CD8-positive, alpha-beta memory T cell (primary cell): ENCODE data around the gene CLIC1. TPM values are rescaled to one million over a fixed set of nuclear protein-coding genes. Genes with fewer than 3 reads are reported as not detected.
A peak's percentile ranks its signal among the peaks of the same experiment; 100 is the strongest.

Experiments used
- CTCF ChIA-PET: fragments of 350-600 bp; sonication (Branson Sonifier 250); formaldehyde crosslinking; loops from one replicate; lab custom pipeline; 2021; ENCODE audit warnings: antibody characterized with exemption; lab: Charles Lee
- POLR2A ChIA-PET: fragments of 350-600 bp; sonication (Branson Sonifier 250); formaldehyde crosslinking; loops from one replicate; lab custom pipeline; 2021; ENCODE audit warnings: antibody characterized with exemption; lab: Charles Lee
- DNase-seq, 5 donors: peaks; one replicate each; pipeline versions ENCODE4 v3.0.0 to v3.0.0-alpha.2; 2020 to 2022; ENCODE audit warnings: mixed read lengths in 1 of 5
- H3K27ac ChIP-seq: one replicate; pipeline ENCODE4 v1.7.0; 2013; ENCODE audit warnings: low read depth, mild to moderate bottlenecking, low read length, moderate library complexity
- H3K27me3 ChIP-seq: 2 replicates; pipeline ENCODE4 v1.7.0; 2013; ENCODE audit warnings: low read length, mild to moderate bottlenecking; ENCODE audit not compliant: insufficient read depth, poor library complexity, severe bottlenecking
- H3K36me3 ChIP-seq: 2 replicates; pipeline ENCODE4 v1.7.0; 2013; ENCODE audit warnings: mild to moderate bottlenecking, low read length, moderate library complexity; ENCODE audit not compliant: insufficient read depth
- H3K4me1 ChIP-seq: 2 replicates; pipeline ENCODE4 v1.7.0; 2013; ENCODE audit warnings: mild to moderate bottlenecking, low read length, moderate library complexity; ENCODE audit not compliant: insufficient read depth
- H3K4me3 ChIP-seq: 2 replicates; pipeline ENCODE4 v1.7.0; 2013; ENCODE audit warnings: mild to moderate bottlenecking, low read length
- H3K9me3 ChIP-seq: 2 replicates; pipeline ENCODE4 v1.7.0; 2013; ENCODE audit warnings: mild to moderate bottlenecking, low read length
- H3K27ac Mint-ChIP-seq, 8 donors: one replicate each; pipeline ENCODE4 v1.8.0; 2020 to 2021; ENCODE audit warnings: mixed read lengths in 8 of 8, mild to moderate bottlenecking in 6 of 8, inconsistent platforms in 3 of 8, moderate library complexity in 3 of 8
- H3K27me3 Mint-ChIP-seq, 2 donors: one replicate each; pipeline ENCODE4 v1.8.0; 2020 to 2021; ENCODE audit warnings: mixed read lengths in 2 of 2, mild to moderate bottlenecking in 1 of 2, moderate library complexity in 1 of 2
- H3K36me3 Mint-ChIP-seq, 3 donors: one replicate each; pipeline ENCODE4 v1.8.0; 2020 to 2021; ENCODE audit warnings: mixed read lengths in 3 of 3, inconsistent platforms in 1 of 3, mild to moderate bottlenecking in 1 of 3
- H3K4me1 Mint-ChIP-seq, 3 donors: one replicate each; pipeline ENCODE4 v1.8.0; 2020 to 2021; ENCODE audit warnings: mixed read lengths in 3 of 3, inconsistent platforms in 1 of 3, mild to moderate bottlenecking in 1 of 3
- H3K4me3 Mint-ChIP-seq, 7 donors: one replicate each; pipeline ENCODE4 v1.8.0; 2020 to 2021; ENCODE audit warnings: mixed read lengths in 7 of 7, mild to moderate bottlenecking in 6 of 7, moderate library complexity in 4 of 7, inconsistent platforms in 2 of 7
- H3K9me3 Mint-ChIP-seq, 5 donors: one replicate each; pipeline ENCODE4 v1.8.0; 2020 to 2022; ENCODE audit warnings: mixed read lengths in 5 of 5, mild to moderate bottlenecking in 3 of 5, moderate library complexity in 2 of 5, inconsistent platforms in 1 of 5
- polyA plus RNA-seq: library from polyadenylated mRNA; unstranded; fragments of 300-500 nt; fragmentation: Illumina TruSeq; gene quantifications from one replicate; pipeline ENCODE4 v1.2.3, GENCODE V29; 2021
- total RNA-seq, 2 experiments: library from RNA; stranded (reverse); gene quantifications; one replicate each; pipeline ENCODE4 v1.2.3, GENCODE V29; 2021

Gene CLIC1
- total RNA-seq (100 to 1,000 TPM; 377 TPM), polyA plus RNA-seq (657 TPM)

DNA sequence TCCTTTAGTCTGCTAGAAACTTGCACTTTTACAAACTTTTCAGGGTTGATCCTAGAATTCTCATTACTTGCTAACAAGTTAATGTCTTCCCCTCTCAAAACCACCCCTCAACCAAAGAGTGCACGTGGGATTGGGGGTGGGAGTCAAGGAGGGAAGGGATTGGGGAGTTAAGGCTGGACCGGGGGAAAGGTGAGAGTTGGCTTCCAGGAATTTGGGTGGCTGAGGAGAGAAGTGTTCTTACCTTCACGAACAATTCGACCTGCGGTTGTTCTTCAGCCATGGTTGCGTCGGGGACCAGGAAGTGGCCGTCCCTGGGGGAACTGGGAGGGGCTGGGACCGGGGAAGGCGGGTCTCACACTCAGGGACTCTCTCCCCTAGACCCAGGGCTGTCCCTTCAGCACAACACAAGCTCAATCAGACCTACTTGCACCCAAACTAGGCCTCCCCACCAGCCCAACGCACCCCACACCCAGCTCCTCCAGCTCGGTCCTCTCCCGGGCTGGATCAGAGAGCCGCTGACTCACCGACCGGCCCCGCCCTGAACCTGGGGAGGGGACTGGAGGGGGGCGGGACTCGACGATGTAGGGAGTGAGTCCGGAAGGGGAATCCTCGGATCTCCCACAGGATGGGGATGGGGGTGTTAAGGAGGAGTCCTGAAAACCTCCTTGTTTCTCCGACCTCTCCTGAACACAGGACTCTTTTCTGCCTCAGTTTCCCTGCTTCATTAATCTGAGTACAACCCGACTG lies at the start of gene CLIC1:
Gene CLIC1, minus strand, starts transcription at position 510 of the 747 bp plus-strand sequence. Its CDS starts 230 bp downstream, at position 280.
- peak within 1 kb of the TSS; percentile 98 for H3K27ac ChIP-seq
- Mint-ChIP-seq H3K36me3 (peaks cover 0 to 53% (median 4%) of the 10 kb centered on the region in 3 donors), H3K27me3 (no peaks in the 10 kb centered on the region), H3K9me3 (no peaks in the 10 kb centered on the region), H3K4me1 (peaks cover 59 to 85% (median 64%) of the 10 kb centered on the region in 3 donors), H3K27ac (peak within 1 kb of the TSS; percentile 91 to 98 (median 96)), H3K4me3 (peak within 1 kb of the TSS; percentile 93 to 99 (median 98))
- POLR2A ChIA-PET = interaction anchor here (0.5 to 1.8 kb wide), 5 partner anchors 33 to 115 kb away, joined by 3 to 6 read pairs (median 5); partner anchors contain the start of genes ABHD16A and LSM2
- CTCF ChIA-PET = interaction anchor here (0.8 to 9.6 kb wide), 5 partner anchors 35 to 95 kb away, joined by 3 to 71 read pairs (median 11); no protein-coding TSS in a partner anchor
- peak within 1 kb of the TSS; percentile 97 for H3K4me3 ChIP-seq
- peaks cover 23% of the 10 kb centered on the region for H3K36me3 ChIP-seq
- no peaks in the 10 kb centered on the region for H3K9me3 ChIP-seq
- H3K27me3 ChIP-seq = no peaks in the 10 kb centered on the region
- DNase-seq = peak; percentile 43 to 78 (median 63)
- H3K4me1 ChIP-seq = peaks cover 57% of the 10 kb centered on the region

DNA sequence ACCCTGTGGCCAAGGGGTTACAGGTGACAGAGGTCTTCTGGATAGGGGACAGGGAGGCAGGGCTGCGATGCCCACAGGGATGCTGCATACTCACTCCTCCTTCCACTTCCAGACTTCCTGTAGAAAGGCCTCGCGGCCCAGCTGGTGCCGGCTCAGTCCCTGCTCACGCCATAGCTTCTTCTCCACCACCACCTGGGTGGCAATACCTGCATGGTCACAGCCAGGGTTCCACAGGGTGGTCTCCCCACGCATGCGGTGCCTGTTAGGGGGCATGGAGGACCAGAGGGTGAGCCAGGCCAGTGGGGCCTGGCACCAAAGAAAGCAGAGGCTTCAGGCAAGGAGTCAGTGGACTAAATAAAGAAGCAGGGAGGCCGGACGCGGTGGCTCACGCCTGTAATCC lies 49.1 kb upstream of the CLIC1 start:
- H3K27me3 ChIP-seq = no peaks in the 10 kb centered on the region
- ChIA-PET CTCF (interaction anchor here (0.9 to 1.2 kb wide), 3 partner anchors 10 to 21 kb away, joined by 3 to 5 read pairs (median 3); partner anchors contain the start of gene LSM2), POLR2A (no interaction called here)
- no peak overlapping the region for H3K4me3 ChIP-seq
- Mint-ChIP-seq H3K4me3 (no peak overlapping the region), H3K27ac (no peak overlapping the region), H3K4me1 (peaks cover 0 to 2% (median under 1%) of the 10 kb centered on the region in 3 donors), H3K27me3 (no peaks in the 10 kb centered on the region), H3K36me3 (peaks cover 5 to 52% (median 5%) of the 10 kb centered on the region in 3 donors), H3K9me3 (no peaks in the 10 kb centered on the region)
- H3K9me3 ChIP-seq = no peaks in the 10 kb centered on the region
- DNase-seq = no peak
- H3K27ac ChIP-seq = no peak overlapping the region
- H3K4me1 ChIP-seq = no peaks in the 10 kb centered on the region
- peaks cover 27% of the 10 kb centered on the region for H3K36me3 ChIP-seq

DNA sequence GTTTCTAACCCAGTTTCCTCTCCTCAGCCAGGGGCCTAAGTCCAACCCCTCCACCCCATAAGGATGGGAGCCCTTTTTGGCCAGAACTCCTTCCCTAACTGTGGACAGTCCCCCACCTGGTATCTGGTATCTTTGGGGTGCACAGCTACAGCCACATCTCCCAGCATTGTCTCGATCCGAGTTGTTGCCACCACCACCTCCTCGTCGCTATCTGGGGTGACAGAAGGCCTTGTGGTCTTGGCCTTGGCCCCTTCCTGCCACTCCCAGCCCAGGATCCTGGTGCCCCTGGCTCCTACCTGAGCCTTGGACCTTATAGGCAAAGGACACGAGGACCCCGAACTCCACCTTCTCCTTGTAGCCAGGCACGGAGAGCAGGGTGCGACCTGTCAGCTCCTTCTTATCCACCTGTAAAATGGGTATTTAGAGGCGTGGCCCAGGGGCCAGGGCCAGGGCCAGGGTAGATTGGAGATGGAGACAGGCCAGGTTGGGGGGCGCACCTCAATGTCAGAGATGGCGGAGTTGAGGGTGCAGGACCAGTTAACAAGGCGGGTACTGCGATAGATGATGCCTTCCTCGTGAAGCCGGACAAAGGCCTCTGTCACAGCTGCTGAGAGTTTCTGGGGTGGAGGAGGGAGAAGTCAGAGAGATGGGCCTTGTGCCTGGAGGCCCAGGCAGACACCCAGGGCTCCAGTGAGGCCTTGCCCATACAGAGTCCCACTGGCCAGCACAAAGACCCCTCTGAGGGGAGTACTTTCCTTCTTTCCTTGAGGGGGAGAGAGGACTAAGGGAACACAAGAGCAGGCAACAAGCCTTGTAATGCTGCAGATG lies 48.0 kb upstream of the CLIC1 start:
- ChIA-PET POLR2A (no interaction called here), CTCF (interaction anchor here (0.9 to 1.5 kb wide), 4 partner anchors 11 to 54 kb away, joined by 3 to 5 read pairs (median 3); partner anchors contain the start of gene LSM2)
- H3K27ac ChIP-seq = no peak overlapping the region
- H3K36me3 ChIP-seq = peaks cover 27% of the 10 kb centered on the region
- Mint-ChIP-seq H3K4me1 (no peaks in the 10 kb centered on the region), H3K4me3 (no peak overlapping the region), H3K36me3 (peaks cover 4 to 58% (median 5%) of the 10 kb centered on the region in 3 donors), H3K27ac (peak overlapping the region in 3 of 8 donors; percentile 37 to 90 (median 38)), H3K27me3 (no peaks in the 10 kb centered on the region), H3K9me3 (no peaks in the 10 kb centered on the region)
- no peak overlapping the region for H3K4me3 ChIP-seq
- no peaks in the 10 kb centered on the region for H3K4me1 ChIP-seq
- no peak for DNase-seq
- H3K27me3 ChIP-seq = no peaks in the 10 kb centered on the region
- H3K9me3 ChIP-seq = no peaks in the 10 kb centered on the region

DNA sequence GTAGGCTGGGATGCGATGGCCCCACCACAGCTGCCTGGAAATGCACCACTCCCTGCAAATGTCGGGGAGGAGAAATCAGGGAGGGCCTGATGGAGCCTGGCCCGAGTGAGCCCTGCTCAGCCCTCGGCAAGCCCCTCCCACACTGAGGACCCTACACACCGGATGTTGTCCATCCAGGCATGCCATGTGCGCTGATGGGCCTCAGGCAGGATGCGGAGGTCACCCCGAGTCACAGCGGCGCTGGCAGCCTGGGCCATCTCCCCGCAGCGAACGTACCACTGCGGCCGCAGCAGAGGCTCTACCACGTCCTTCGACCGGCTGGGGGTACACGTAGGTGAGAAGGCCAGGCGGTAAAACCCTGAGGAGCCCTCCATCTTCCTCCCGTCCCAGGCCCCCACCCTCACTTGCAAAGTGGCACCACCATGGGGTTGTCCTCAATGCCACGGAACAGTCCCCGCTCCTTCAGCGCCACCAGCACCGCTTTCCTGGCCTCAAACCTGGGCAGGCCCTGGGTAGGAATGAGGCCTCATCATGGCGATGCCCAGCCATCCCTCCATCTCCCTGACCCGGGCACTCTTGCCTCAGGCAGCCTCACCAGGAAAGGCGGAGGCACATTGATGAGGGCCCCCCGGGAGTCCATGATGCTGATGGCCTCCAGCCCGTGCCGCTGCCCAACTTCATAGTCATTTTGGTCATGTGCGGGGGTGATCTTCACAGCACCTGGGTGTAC lies 46.0 kb upstream of the CLIC1 start:
- Histone ChIP-seq H3K27ac (no peak overlapping the region), H3K9me3 (no peaks in the 10 kb centered on the region), H3K36me3 (peaks cover 27% of the 10 kb centered on the region), H3K27me3 (no peaks in the 10 kb centered on the region), H3K4me1 (peaks cover 5% of the 10 kb centered on the region), H3K4me3 (no peak overlapping the region)
- Mint-ChIP-seq H3K27ac (no peak overlapping the region), H3K4me1 (peaks cover 6 to 7% (median 6%) of the 10 kb centered on the region in 3 donors), H3K36me3 (peaks cover 4 to 62% (median 7%) of the 10 kb centered on the region in 3 donors), H3K4me3 (peak overlapping the region in 1 of 7 donors; percentile 13), H3K27me3 (no peaks in the 10 kb centered on the region), H3K9me3 (no peaks in the 10 kb centered on the region)
- no peak for DNase-seq
- CTCF ChIA-PET = interaction anchor here (1.5 kb wide), 1 partner anchor 9 kb away, joined by 4 read pairs; no protein-coding TSS in a partner anchor
- POLR2A ChIA-PET = no interaction called here

DNA sequence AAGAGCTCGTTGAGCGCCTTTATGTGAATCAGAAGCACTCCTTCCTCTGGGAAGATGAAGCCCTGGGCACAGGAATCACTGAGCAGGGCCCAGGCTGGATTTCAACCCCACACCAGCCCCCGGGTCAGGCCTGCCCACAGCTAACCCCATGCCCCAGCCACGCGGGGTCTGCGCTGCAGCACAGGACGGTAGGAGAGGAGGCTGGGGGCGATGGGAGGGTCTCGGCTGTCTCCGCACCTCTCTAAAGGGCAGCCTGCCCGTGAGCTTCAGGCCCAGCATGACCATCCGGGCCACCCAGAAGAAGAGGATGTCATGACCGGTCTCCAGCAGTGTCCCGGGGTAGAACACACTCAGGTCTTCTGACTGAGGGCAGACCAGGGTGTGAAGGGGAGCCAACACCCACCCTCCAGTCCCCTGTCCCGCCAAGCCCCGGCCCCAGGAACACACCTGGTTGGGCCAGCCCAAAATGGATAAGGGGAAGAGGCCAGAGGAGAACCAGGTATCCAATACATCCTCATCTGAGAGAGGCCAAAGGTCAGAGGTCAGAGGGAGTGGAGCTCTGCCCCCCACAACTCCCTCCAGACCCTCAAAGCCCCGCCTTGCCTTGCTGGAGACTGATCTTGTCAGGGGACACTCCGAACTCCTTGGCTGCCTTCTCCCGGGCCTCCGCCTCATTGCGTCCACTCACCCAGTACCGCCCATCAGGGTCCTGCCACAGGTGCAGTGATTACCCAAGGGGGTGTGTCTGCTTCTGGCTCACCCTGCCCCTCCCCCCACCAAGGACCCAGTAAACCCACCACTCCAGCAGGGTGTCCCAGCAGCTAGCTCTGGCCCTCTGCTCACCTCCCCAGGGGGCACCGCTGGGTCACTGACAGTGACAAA lies 45.2 kb upstream of the CLIC1 start:
- ChIA-PET POLR2A (no interaction called here), CTCF (interaction anchor here (1.5 to 2.4 kb wide), 2 partner anchors 9 to 11 kb away, joined by 4 to 10 read pairs; no protein-coding TSS in a partner anchor)
- peaks cover 13% of the 10 kb centered on the region for H3K4me1 ChIP-seq
- Mint-ChIP-seq H3K27me3 (no peaks in the 10 kb centered on the region), H3K4me3 (no peak overlapping the region), H3K4me1 (peaks cover 10 to 15% (median 14%) of the 10 kb centered on the region in 3 donors), H3K36me3 (peaks cover 4 to 60% (median 7%) of the 10 kb centered on the region in 3 donors), H3K9me3 (no peaks in the 10 kb centered on the region), H3K27ac (no peak overlapping the region)
- H3K9me3 ChIP-seq = no peaks in the 10 kb centered on the region
- H3K27me3 ChIP-seq = no peaks in the 10 kb centered on the region
- no peak overlapping the region for H3K27ac ChIP-seq
- H3K4me3 ChIP-seq = no peak overlapping the region
- H3K36me3 ChIP-seq = peaks cover 27% of the 10 kb centered on the region
- DNase-seq = no peak

DNA sequence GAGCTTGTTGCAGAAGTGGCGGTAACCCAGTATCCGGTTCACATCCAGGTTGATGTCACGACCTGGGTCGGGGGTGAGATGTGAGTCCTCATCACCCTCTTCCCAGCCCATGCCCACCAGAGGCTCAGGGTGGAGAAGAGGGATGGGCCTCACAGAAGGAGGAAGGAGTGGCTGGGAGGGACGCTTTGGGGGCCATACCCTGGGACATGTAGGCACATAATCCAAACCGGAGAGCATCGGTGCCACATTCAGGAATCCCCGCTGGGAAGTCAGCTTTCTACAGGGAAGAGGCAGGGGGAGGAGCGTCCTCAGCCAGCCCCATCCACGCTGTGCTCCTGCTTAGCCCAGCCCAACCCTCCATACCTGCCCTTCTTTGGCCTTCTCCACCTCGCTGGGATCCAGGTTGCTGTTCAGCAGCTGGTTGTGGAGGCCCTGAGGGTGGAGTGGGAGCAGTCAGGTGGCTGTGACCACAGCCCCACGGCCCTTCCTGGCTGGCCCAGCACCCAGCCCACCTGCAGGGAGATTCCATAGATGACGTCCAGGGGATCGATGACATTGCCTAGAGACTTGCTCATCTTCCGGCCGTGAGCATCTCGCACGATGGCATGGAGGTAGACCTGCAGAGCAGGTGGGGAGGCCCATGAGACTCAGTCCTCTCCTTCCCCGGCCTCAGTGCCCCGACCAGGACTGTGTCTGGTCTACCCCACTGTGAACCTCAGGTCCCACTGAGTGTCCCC lies 44.3 kb upstream of the CLIC1 start:
- no peaks in the 10 kb centered on the region for H3K9me3 ChIP-seq
- Mint-ChIP-seq H3K9me3 (no peaks in the 10 kb centered on the region), H3K27ac (peak overlapping the region in 1 of 8 donors; percentile 31), H3K36me3 (peaks cover 4 to 59% (median 5%) of the 10 kb centered on the region in 3 donors), H3K27me3 (no peaks in the 10 kb centered on the region), H3K4me3 (no peak overlapping the region), H3K4me1 (peaks cover 15 to 21% (median 17%) of the 10 kb centered on the region in 3 donors)
- H3K27me3 ChIP-seq = no peaks in the 10 kb centered on the region
- peaks cover 27% of the 10 kb centered on the region for H3K36me3 ChIP-seq
- no peak overlapping the region for H3K27ac ChIP-seq
- no peak overlapping the region for H3K4me3 ChIP-seq
- H3K4me1 ChIP-seq = peaks cover 20% of the 10 kb centered on the region
- ChIA-PET CTCF (interaction anchor here (2.4 kb wide), 1 partner anchor 11 kb away, joined by 10 read pairs; no protein-coding TSS in a partner anchor), POLR2A (interaction anchor here (0.6 kb wide), 1 partner anchor 32 kb away, joined by 5 read pairs; no protein-coding TSS in a partner anchor)
- peak in 1 of 5 donors; percentile 37 for DNase-seq
